ENCODE measurements around the gene KLB.
A peak's percentile ranks its signal among the peaks of the same experiment; 100 is the strongest.
"Not testable (repeated sequence)": the region's sequence is repeated elsewhere in the genome, so short reads cannot be mapped to it uniquely, and the experiment has no call there.

The KLB gene

GRCh38 chr4:39427520-39428114 lies 20.9 kb downstream of the KLB start:
- DNase-seq = no peak

DNA sequence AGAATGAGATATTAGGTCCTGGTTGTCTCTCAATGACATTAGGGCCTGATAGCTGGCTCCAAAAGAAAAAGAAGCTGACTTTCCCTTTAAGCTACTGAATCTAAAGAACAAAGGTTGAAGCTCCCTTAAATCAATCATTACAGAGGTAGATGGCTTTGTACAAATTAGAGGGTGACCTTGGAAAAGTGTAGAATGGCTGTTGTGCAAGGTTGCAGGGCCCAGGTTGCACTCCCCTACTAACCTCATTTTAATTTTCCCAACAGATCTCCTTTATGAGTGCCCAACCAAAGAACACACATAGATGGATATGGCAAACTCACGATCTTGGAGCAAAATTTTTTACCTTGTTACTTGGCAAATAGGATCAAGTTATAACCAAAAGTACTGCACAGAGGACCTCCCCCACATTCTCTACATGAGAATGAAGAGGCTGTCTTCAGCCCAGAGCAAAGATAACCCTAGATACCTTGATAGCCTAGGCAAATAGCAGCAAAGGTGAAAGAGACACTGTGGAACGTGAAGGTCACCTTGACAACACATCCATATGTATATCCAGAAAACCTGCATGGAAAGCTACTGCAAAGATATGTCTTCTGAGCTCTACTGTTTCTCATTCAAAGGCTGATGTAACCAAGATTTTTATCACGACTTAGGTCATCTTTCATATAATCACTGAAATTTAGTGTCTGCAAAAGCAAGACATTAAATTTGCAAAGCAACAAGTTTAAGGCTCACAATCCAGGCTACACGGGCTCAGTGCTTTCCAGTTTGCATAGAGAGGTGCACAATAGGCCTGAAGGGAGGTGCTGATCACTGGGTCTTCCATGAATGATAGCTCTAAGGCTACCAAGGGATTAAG lies 23.0 kb downstream of the KLB start:
- DNase-seq = no peak

GRCh38 chr4:39433878-39434492 lies 27.3 kb downstream of the KLB start:
- DNase-seq = no peak

- DNase-seq = no peak
These were observed 29.2 kb downstream of the KLB start for GRCh38 chr4:39435659-39436563.

DNA sequence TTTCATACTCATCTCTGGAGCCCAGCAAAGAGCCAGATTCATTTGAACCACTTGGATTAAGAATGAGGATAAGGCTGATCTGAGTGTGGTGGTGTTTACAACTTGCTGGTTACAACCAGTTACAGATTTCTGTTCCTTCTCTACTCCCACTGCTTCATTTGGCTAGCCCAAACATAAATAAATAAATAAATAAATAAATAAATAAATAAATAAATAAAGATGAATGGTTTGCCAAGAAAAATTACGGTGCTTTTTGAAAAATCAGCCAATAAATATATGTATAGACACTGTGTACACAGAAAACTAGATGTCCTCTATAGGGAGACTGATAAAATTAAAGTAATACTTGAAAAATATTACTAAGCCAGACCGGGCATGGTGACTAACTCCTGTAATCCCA lies 34.9 kb downstream of the KLB start:
- no peak for DNase-seq

GRCh38 chr4:39442998-39443397 lies 36.3 kb downstream of the KLB start:
- DNase-seq = no peak

- DNase-seq = no peak
These were observed 39.7 kb downstream of the KLB start for GRCh38 chr4:39446483-39446841.

DNA sequence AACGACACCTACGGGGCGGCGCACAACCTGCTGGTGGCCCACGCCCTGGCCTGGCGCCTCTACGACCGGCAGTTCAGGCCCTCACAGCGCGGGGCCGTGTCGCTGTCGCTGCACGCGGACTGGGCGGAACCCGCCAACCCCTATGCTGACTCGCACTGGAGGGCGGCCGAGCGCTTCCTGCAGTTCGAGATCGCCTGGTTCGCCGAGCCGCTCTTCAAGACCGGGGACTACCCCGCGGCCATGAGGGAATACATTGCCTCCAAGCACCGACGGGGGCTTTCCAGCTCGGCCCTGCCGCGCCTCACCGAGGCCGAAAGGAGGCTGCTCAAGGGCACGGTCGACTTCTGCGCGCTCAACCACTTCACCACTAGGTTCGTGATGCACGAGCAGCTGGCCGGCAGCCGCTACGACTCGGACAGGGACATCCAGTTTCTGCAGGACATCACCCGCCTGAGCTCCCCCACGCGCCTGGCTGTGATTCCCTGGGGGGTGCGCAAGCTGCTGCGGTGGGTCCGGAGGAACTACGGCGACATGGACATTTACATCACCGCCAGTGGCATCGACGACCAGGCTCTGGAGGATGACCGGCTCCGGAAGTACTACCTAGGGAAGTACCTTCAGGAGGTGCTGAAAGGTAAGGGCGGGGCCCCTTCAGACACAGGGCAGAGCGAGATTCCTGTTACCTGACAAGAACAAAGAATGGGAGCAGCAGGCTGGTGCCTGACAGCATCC lies 40.3 kb downstream of the KLB start:
- DNase-seq = no peak

DNA sequence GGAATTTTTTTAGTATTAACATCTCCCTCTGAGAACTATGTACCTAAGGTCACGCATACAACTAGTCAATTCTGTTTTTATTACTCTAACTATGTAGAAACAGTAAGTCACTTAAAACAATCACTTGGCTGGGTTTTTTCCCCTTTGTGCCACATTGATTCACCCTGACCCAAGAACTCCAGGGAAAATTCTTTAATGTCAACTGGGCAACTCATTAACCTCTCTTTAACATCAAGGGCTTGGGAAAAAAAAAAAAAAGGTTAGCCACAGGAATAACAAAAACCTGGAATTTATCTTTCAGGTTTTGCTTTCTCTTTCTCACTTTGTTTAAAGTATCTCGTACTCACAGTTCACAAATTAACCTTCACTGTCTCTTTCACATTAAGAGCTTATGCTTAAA lies 43.9 kb downstream of the KLB start:
- DNase-seq = no peak

GRCh38 chr4:39451423-39452023 lies 44.8 kb downstream of the KLB start:
- no peak for DNase-seq

- no peak for DNase-seq
These were observed 45.6 kb downstream of the KLB start for GRCh38 chr4:39452153-39452859.

DNA sequence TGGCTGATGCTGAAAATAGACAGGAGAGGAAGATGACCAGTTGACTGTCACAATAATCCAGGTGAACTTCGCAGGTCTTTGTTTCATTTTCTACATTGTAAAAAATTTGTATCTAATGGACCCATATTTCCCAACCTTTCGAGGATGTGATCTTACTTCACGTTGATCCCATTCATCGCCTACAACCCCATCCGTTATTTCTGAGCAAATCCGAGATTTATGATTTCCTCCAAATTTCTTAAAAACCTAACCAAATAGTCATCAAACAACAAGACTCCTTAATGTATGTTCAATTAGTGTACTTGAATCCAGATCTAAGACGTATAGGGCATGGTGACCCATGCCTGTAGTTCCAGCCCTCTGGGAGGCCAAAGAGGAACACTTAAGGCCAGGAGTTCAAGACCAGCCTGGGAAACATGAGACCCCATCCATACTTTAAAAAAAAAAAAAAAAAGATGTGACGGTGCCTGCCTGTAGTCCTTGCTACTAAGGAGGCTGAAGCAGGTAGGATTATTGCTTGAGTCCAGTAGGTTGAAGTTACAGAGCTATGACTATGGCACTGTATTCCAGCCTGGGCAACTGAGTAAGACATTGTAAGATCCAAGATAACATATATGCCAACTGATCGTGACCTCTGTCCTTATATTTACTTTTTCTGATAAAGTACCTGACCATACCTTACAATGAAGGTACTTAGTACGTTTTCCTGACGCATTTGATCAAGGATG lies 46.3 kb downstream of the KLB start:
- DNase-seq = no peak

DNA sequence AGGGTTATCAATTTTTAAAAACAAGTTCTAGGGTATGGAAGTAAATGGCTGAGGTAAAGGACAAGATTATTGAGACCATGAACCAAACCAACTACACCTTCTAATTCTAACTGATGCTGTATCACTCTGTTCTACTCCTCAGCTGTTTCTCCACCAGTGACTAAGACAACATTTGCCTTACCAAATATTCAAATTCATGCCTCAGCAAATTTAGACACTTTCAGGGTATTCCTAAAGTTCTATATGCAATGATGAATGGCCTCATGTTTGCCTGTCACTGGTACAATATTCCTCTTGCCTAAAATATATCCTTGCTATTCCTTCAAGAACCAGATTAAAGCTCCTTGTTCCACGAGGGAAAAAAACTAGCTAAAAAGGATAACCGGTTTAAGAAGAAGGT lies 47.0 kb downstream of the KLB start:
- no peak for DNase-seq

- no peak for DNase-seq
These were observed 48.8 kb downstream of the KLB start for GRCh38 chr4:39455486-39455885.

DNA sequence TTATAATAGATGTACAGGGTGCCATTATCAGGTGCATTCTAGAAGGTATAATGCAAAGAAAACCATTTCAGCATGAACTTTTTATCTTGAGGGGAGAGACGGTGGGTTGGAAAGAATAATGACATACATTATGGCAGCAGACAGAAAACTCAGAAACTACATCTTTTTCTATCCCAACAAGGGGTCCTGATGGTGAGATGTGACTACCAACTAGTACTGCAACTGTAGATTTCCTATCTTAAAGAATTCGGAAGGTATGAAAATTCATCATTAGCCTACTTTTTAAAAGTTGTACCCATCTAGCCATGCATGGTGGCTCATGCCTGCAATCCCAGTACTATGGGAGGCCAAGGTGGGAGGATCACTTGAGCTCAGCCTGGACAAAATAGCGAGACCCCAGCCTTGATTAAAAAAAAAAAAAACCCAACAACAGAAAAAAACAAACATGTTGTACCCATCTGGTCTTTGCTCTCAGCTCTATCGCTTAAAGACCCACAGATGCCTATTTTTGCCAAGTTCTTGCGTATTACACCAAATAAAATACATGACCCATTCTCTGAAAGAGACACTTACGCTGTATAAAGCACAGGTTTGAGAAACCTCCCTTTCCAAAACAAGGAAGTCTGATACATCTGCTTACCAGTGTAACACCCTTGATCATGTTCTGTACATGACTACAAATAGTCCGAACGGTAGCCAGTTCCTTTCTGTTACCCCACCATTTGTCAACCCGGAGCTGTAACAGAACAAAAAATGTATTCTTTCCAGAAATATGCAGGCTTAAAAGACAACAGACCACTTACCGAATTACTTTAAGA lies 50.4 kb downstream of the KLB start:
- DNase-seq = no peak

DNA sequence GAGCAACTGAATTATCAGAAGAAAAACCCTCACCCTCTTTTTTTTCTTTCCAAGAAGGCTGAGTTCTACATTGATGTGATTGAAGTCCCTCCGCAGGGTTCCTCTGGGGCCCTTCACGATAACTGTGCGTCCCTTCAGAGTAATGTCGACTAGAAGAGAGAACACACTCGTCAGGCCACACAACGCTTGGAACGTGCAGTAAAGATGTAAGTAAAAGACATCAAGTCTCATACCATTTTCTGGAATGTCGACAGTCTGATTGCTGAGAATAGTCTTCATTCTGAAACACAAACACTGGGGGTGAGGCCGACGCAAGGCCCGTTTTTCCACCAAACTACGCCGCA lies 51.4 kb downstream of the KLB start:
- DNase-seq = not testable (repeated sequence)

DNA sequence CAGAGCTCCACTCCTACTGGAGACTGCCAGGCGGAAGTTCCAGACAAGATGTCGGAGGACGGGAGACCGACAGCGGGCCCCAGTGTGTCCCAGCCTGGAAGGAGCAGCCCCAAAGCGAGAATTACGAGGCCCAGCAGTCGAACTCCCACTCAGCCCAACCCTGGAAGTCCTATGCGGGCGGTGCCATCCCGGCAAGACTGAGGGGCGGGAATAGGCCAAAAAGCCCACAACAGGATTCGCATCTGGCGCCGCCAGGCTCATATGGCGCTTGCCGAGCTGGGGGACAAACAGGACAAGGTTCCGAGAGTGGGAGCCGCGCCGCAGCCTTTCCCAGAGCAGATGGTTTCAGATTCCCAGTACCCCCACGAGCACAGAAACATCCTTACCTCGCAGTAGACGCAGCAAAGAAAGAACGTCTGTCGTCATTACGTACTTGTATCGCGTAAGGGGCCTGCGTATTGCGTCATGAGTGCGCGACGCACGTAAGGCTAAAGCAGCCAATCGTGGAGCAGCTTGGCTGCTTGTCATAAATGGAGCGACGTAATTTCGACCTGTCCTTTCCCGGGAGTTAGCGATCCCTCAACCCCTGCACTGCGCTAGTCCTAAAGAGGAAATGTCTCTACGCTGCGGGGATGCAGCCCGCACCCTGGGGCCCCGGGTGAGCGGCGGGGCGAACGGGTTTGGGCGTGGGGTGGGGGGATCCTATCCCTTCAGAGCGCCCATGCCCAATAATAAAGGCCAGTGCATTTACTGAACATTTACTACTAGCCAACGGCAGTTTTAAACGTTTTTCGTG lies 52.0 kb downstream of the KLB start, which contains the start of the genes LIAS and RPL9:
Gene LIAS, plus strand, starts transcription at position 552 of the 796 bp plus-strand sequence. Its CDS starts 62 bp downstream, at position 614.
Gene RPL9, minus strand, starts transcription at position 418 of the 796 bp plus-strand sequence. CDS start 483 bp downstream, outside the sequence.
- DNase-seq = peak; percentile 85

- no peak for DNase-seq
These were observed 58.3 kb downstream of the KLB start for GRCh38 chr4:39464886-39465501.
